SK-N-SH (cell line): ENCODE measurements around the gene MRPL12. TPM values are rescaled to one million over a fixed set of nuclear protein-coding genes. Genes with fewer than 3 reads are reported as not detected.

Experiments
- CTCF ChIA-PET: fragments of 300-600, 350-600 bp; formaldehyde crosslinking; extraction: SDS; loops from one replicate; lab custom pipeline; 2021; lab: Yijun Ruan, JAX
- POLR2A ChIA-PET: fragments of 350-600 bp; sonication (Branson Sonifier 250); formaldehyde crosslinking; extraction: SDS; loops from one replicate; lab custom pipeline; 2020; ENCODE audit warnings: antibody characterized with exemption, inconsistent platforms; lab: Yijun Ruan, JAX
- DNase-seq: peaks from one replicate; pipeline ENCODE4 v3.0.0; 2012
- H2AFZ ChIP-seq: fragments of 200-600 bp; sonication (generic); 2 replicates; pipeline ENCODE4 v1.8.1; 2016; ENCODE audit warnings: antibody characterized with exemption, mild to moderate bottlenecking, low read depth
- H3F3A ChIP-seq: fragments of 200-600 bp; sonication (generic); replicated peaks from 2 replicates; pipeline ENCODE3; 2016; ENCODE audit warnings: antibody characterized with exemption, mild to moderate bottlenecking; ENCODE audit not compliant: insufficient read depth
- H3K27ac ChIP-seq, 2 experiments: fragments of 200-500 bp in 1 of 2; fragments of 200-600 bp in 1 of 2; sonication (Bioruptor generic) in 1 of 2; sonication (generic), shearing (Covaris generic) in 1 of 2; 2 replicates each; pipeline versions ENCODE4 v1.5.1 to v1.6.1; 2014 to 2016; ENCODE audit warnings: low read depth in 2 of 2, inconsistent platforms in 1 of 2, low read length in 1 of 2, mild to moderate bottlenecking in 1 of 2, mixed read lengths in 1 of 2
- H3K27me3 ChIP-seq: fragments of 200-600 bp; sonication (generic), shearing (Covaris generic); 2 replicates; pipeline ENCODE4 v1.6.1; 2016; ENCODE audit warnings: mixed run types; ENCODE audit not compliant: insufficient read depth
- H3K36me3 ChIP-seq, 2 experiments: fragments of 200-500 bp in 1 of 2; fragments of 200-600 bp in 1 of 2; sonication (Bioruptor generic) in 1 of 2; sonication (generic) in 1 of 2; replicated peaks in 1 of 2; 2 replicates each; pipeline versions ENCODE3 to v1.5.1; 2014 to 2016; ENCODE audit warnings: low read length in 1 of 2, mild to moderate bottlenecking in 1 of 2; ENCODE audit not compliant: insufficient read depth in 2 of 2, control insufficient read depth in 1 of 2
- H3K4me1 ChIP-seq, 2 experiments: fragments of 200-500 bp in 1 of 2; fragments of 200-600 bp in 1 of 2; sonication (Bioruptor generic) in 1 of 2; sonication (generic), shearing (Covaris generic) in 1 of 2; 2 replicates each; pipeline versions ENCODE4 v1.5.1 to v1.6.1; 2014 to 2016; ENCODE audit warnings: low read depth in 1 of 2, low read length in 1 of 2, mixed run types in 1 of 2; ENCODE audit not compliant: insufficient read depth in 2 of 2, control insufficient read depth in 1 of 2
- H3K4me2 ChIP-seq: fragments of 200-600 bp; sonication (generic), shearing (Covaris generic); 2 replicates; pipeline ENCODE4 v1.6.1; 2017; ENCODE audit warnings: mixed run types
- H3K4me3 ChIP-seq, 2 experiments: fragments of 200-500 bp in 1 of 2; fragments of 200-600 bp in 1 of 2; sonication (Bioruptor generic) in 1 of 2; sonication (generic), shearing (Covaris generic) in 1 of 2; 2 replicates each; pipeline versions ENCODE4 v1.5.1 to v1.8.1; 2014 to 2016; ENCODE audit warnings: low read depth in 2 of 2, inconsistent platforms in 1 of 2, low read length in 1 of 2, mild to moderate bottlenecking in 1 of 2, mixed read lengths in 1 of 2, moderate library complexity in 1 of 2
- H3K79me2 ChIP-seq: fragments of 200-600 bp; sonication (generic); 2 replicates; pipeline ENCODE4 v1.8.1; 2017; ENCODE audit warnings: mild to moderate bottlenecking; ENCODE audit not compliant: insufficient read depth
- H3K9ac ChIP-seq: fragments of 200-600 bp; sonication (generic); 2 replicates; pipeline ENCODE4 v1.6.1; 2017; ENCODE audit warnings: mixed run types
- H3K9me2 ChIP-seq: fragments of 200-600 bp; sonication (generic); 2 replicates; pipeline ENCODE4 v1.6.1; 2017; ENCODE audit warnings: mixed run types
- H3K9me3 ChIP-seq: fragments of 200-600 bp; sonication (generic); 2 replicates; pipeline ENCODE4 v1.6.1; 2017; ENCODE audit warnings: mixed run types, mild to moderate bottlenecking, moderate library complexity
- H4K20me1 ChIP-seq: fragments of 200-600 bp; sonication (generic); 2 replicates; pipeline ENCODE4 v1.6.1; 2017; ENCODE audit warnings: mild to moderate bottlenecking, mixed run types; ENCODE audit not compliant: insufficient read depth
- CHD2 ChIP-seq: fragments of 150-350 bp; IDR thresholded peaks from 2 replicates; pipeline ENCODE4 v1.6.1; 2018; ENCODE audit warnings: low read length; ENCODE audit not compliant: partially characterized antibody
- ELF1 ChIP-seq: IDR thresholded peaks from 2 replicates; pipeline ENCODE4 v1.4.0; 2012
- EZH2phosphoT487 ChIP-seq: fragments of 200-600 bp; sonication (generic); IDR thresholded peaks from 2 replicates; pipeline ENCODE4 v1.6.1; 2017; ENCODE audit warnings: low read depth, mixed run types, mild to moderate bottlenecking, antibody characterized with exemption, moderate library complexity, borderline replicate concordance
- FOSL2 ChIP-seq: IDR thresholded peaks from 2 replicates; pipeline ENCODE4 v1.4.0; 2012; ENCODE audit warnings: low read depth, mild to moderate bottlenecking, moderate library complexity, borderline replicate concordance
- FOXJ3 ChIP-seq: sonication (generic); formaldehyde crosslinking; IDR thresholded peaks from 2 replicates; pipeline ENCODE4 v1.5.1; 2020; ENCODE audit warnings: mild to moderate bottlenecking, missing genetic modification reagents
- GABPA ChIP-seq: IDR thresholded peaks from 2 replicates; pipeline ENCODE4 v1.4.0; 2012; ENCODE audit warnings: low read depth, mild to moderate bottlenecking
- GATA2 ChIP-seq: sonication (generic); formaldehyde crosslinking; IDR thresholded peaks from 2 replicates; pipeline ENCODE4 v1.5.0; 2020; ENCODE audit warnings: mild to moderate bottlenecking, missing genetic modification reagents
- IRF3 ChIP-seq: fragments of 150-350 bp; IDR thresholded peaks from 2 replicates; pipeline ENCODE4 v1.6.1; 2016; ENCODE audit warnings: mild to moderate bottlenecking, low read depth, low read length
- MAX ChIP-seq: IDR thresholded peaks from 2 replicates; pipeline ENCODE4 v1.4.0; 2012; ENCODE audit warnings: low read depth
- MXI1 ChIP-seq: IDR thresholded peaks from 2 replicates; pipeline ENCODE4 v1.6.1; 2012; ENCODE audit warnings: mild to moderate bottlenecking, low read depth, low read length, improper control_type of control experiment
- PBX3 ChIP-seq: IDR thresholded peaks from 2 replicates; pipeline ENCODE4; 2012
- POLR2AphosphoS5 ChIP-seq: IDR thresholded peaks from 2 replicates; pipeline ENCODE4 v1.6.1; 2012; ENCODE audit warnings: low read depth, low read length
- RAD21 ChIP-seq: IDR thresholded peaks from 2 replicates; pipeline ENCODE4 v1.6.1; 2012; ENCODE audit warnings: mild to moderate bottlenecking, low read length
- RCOR1 ChIP-seq: fragments of 150-350 bp; IDR thresholded peaks from 2 replicates; pipeline ENCODE4 v1.6.1; 2017; ENCODE audit warnings: antibody characterized with exemption, low read length
- REST ChIP-seq: IDR thresholded peaks from 2 replicates; pipeline ENCODE4 v1.6.1; 2012; ENCODE audit warnings: mild to moderate bottlenecking, low read depth, low read length, moderate library complexity
- SIN3A ChIP-seq: IDR thresholded peaks from 2 replicates; pipeline ENCODE4 v1.6.1; 2012; ENCODE audit warnings: low read depth, mild to moderate bottlenecking, low read length, moderate library complexity, borderline replicate concordance
- TAF1 ChIP-seq: IDR thresholded peaks from 2 replicates; pipeline ENCODE4 v1.6.1; 2012; ENCODE audit warnings: low read depth, mild to moderate bottlenecking, low read length, moderate library complexity, borderline replicate concordance
- YY1 ChIP-seq: IDR thresholded peaks from 2 replicates; pipeline ENCODE4 v1.4.0; 2012; ENCODE audit warnings: low read depth, mild to moderate bottlenecking
- ZBTB33 ChIP-seq: IDR thresholded peaks from 2 replicates; pipeline ENCODE4 v1.4.0; 2012; ENCODE audit warnings: low read depth, borderline replicate concordance
- WGBS: methylation state at CpG from one replicate; pipeline ENCODE4 v1.1.6; 2017; ENCODE audit warnings: low lambda C conversion rate; 5-methylcytosine and 5-hydroxymethylcytosine counted together
- polyA plus RNA-seq, 3 experiments: library from polyadenylated mRNA; depleted of rRNA; stranded (reverse); fragments of >200 nt; gene quantifications; 2 replicates each; pipeline ENCODE4 v1.2.3, GENCODE V29; 2012
- TF ChIP-seq, protein P1 (sequence below): IDR thresholded peaks from 2 replicates; pipeline ENCODE4 v1.4.0; 2012; ENCODE audit warnings: low read depth, borderline replicate concordance

Gene MRPL12
- polyA plus RNA-seq, 1 of the 3 experiments (the other 2 are of a cell fraction): 322 TPM

GRCh38 chr17:81666342-81667191, 36.6 kb upstream of the MRPL12 start, which contains the start of the genes CCDC137 and OXLD1:
Gene CCDC137 (plus strand): TSS chr17:81666737. CDS start chr17:81666767, 30 bp downstream.
Gene OXLD1 (minus strand): TSS chr17:81666605. CDS start chr17:81666577, 28 bp downstream.
- Histone ChIP-seq H3K4me2 (peak within 1 kb of the TSS; percentile 92), H3K36me3 (peaks cover 28 to 40% of the 10 kb centered on the region in 2 experiments), H3K9ac (peak within 1 kb of the TSS; percentile 96), H3K79me2 (peaks cover 67% of the 10 kb centered on the region), H3K9me2 (no peaks in the 10 kb centered on the region), H2AFZ (peak within 1 kb of the TSS; percentile 63)
- 1% methylated on average over 54 of the region's 96 CpGs for WGBS
- ChIA-PET CTCF (interaction anchor here (0.6 to 2.9 kb wide), 5 partner anchors 9 to 540 kb away, joined by 3 to 12 read pairs (median 6); partner anchors contain the start of gene MRPL12), POLR2A (interaction anchor here (0.6 to 2.3 kb wide), 10 partner anchors 9 to 225 kb away, joined by 3 to 7 read pairs (median 4); partner anchors contain the start of genes ALYREF, ARL16, HGS and MCRIP1)
- TF ChIP-seq EZH2phosphoT487 (no peak), PBX3 (peak; percentile 100), RAD21 (no peak), GABPA (peak; percentile 99), MXI1 (peak; percentile 93), CHD2 (peak; percentile 94), POLR2AphosphoS5 (peak; percentile 97), ELF1 (peak; percentile 100), TAF1 (peak; percentile 98), ZBTB33 (peak; percentile 47; the same call in 1 of the 2 replicates), SIN3A (0 out of 2 replicates have a peak, but pooled peaks have one; percentile 67), IRF3 (no peak; the same call in 1 of the 2 replicates), GATA2 (CRISPR knock-in tag) (peak; percentile 13; the same call in 1 of the 2 replicates), MAX (peak; percentile 97; the same call in 1 of the 2 replicates), FOSL2 (no peak), FOXJ3 (CRISPR knock-in tag) (0 out of 2 replicates have a peak, but pooled peaks have one; percentile 7), RCOR1 (no peak), REST (peak; percentile 22; the same call in 1 of the 2 replicates), YY1 (peak; percentile 92)
- TF ChIP-seq, protein P1, sequence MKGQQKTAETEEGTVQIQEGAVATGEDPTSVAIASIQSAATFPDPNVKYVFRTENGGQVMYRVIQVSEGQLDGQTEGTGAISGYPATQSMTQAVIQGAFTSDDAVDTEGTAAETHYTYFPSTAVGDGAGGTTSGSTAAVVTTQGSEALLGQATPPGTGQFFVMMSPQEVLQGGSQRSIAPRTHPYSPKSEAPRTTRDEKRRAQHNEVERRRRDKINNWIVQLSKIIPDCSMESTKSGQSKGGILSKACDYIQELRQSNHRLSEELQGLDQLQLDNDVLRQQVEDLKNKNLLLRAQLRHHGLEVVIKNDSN: peak; percentile 42; the same call in 1 of the 2 replicates
- TF ChIP-seq, all 33 proteins: peak for 15
- Histone ChIP-seq H3K4me3 (peak within 1 kb of the TSS; percentile 74 to 96), H3K4me1 (peaks cover 18 to 22% of the 10 kb centered on the region in 2 experiments; a peak in 3 of 4 replicates), H3K9me3 (no peaks in the 10 kb centered on the region), H3F3A (peaks cover 7% of the 10 kb centered on the region), H3K27me3 (no peaks in the 10 kb centered on the region), H4K20me1 (no peaks in the 10 kb centered on the region), H3K27ac (peak within 1 kb of the TSS; percentile 71 to 80)
- peak; percentile 100 for DNase-seq
